Activated CD8-positive, alpha-beta memory T cell treated with anti-CD3 and anti-CD28 coated beads for 36 hours (primary cell): ENCODE data around the gene KCNN3. TPM values are rescaled to one million over a fixed set of nuclear protein-coding genes. Genes with fewer than 3 reads are reported as not detected.

Experiments
- CTCF ChIA-PET: fragments of 350-600 bp; sonication (Branson Sonifier 250); formaldehyde crosslinking; loops from one replicate; lab custom pipeline; 2021; ENCODE audit warnings: antibody characterized with exemption; lab: Charles Lee
- POLR2A ChIA-PET: fragments of 350-600 bp; sonication (Branson Sonifier 250); formaldehyde crosslinking; loops from one replicate; lab custom pipeline; 2021; ENCODE audit warnings: antibody characterized with exemption; lab: Charles Lee
- total RNA-seq, 2 experiments: library from RNA; stranded (reverse); gene quantifications; one replicate each; pipeline ENCODE4 v1.2.3, GENCODE V29; 2021

Gene KCNN3
- total RNA-seq, 2 experiments from 2014 or later, result 0.10 to 0.30 TPM

GRCh38 chr1:154772606-154773506, 97.2 kb downstream of the KCNN3 start:
- ChIA-PET POLR2A (no interaction called here), CTCF (interaction anchor here (0.6 to 1.2 kb wide), 2 partner anchors 8 to 33 kb away, joined by 3 read pairs; no protein-coding TSS in a partner anchor)

GRCh38 chr1:154772056-154772455, 98.0 kb downstream of the KCNN3 start:
- CTCF ChIA-PET, result interaction anchor here (0.6 to 1.2 kb wide), 3 partner anchors 9 to 32 kb away, joined by 3 read pairs; no protein-coding TSS in a partner anchor
- POLR2A ChIA-PET, result no interaction called here

- CTCF ChIA-PET, result interaction anchor here (0.9 kb wide), 1 partner anchor 17 kb away, joined by 3 read pairs; no protein-coding TSS in a partner anchor
- POLR2A ChIA-PET, result no interaction called here
Observed at GRCh38 chr1:154770897-154771594, 99.0 kb downstream of the KCNN3 start.

GRCh38 chr1:154769193-154769895, 100.7 kb downstream of the KCNN3 start:
- CTCF ChIA-PET, result no interaction called here
- POLR2A ChIA-PET, result no interaction called here

GRCh38 chr1:154768456-154769125, 101.5 kb downstream of the KCNN3 start:
- ChIA-PET POLR2A (no interaction called here), CTCF (interaction anchor here (1.3 kb wide), 1 partner anchor 110 kb away, joined by 4 read pairs; no protein-coding TSS in a partner anchor)

GRCh38 chr1:154767315-154768240, 102.5 kb downstream of the KCNN3 start:
- ChIA-PET POLR2A (no interaction called here), CTCF (interaction anchor here (1.3 kb wide), 1 partner anchor 111 kb away, joined by 4 read pairs; no protein-coding TSS in a partner anchor)

- CTCF ChIA-PET, result no interaction called here
Observed at GRCh38 chr1:154765970-154766369, 104.1 kb downstream of the KCNN3 start.

GRCh38 chr1:154764773-154765172, 105.3 kb downstream of the KCNN3 start:
- ChIA-PET POLR2A (no interaction called here), CTCF (interaction anchor here (0.7 kb wide), 1 partner anchor 9 kb away, joined by 3 read pairs; no protein-coding TSS in a partner anchor)

More at GRCh38 chr1:154765970-154766369, 104.1 kb downstream of the KCNN3 start:
- POLR2A ChIA-PET, result no interaction called here

- CTCF ChIA-PET, result no interaction called here
- POLR2A ChIA-PET, result no interaction called here
Observed at GRCh38 chr1:154764181-154764580, 105.9 kb downstream of the KCNN3 start.

- ChIA-PET POLR2A (interaction anchor here (1.2 kb wide), 1 partner anchor 31 kb away, joined by 3 read pairs; no protein-coding TSS in a partner anchor), CTCF (interaction anchor here (0.6 to 4.5 kb wide), 17 partner anchors 11 to 201 kb away, joined by 3 to 27 read pairs (median 4); no protein-coding TSS in a partner anchor)
Observed at GRCh38 chr1:154760469-154760933, 109.6 kb downstream of the KCNN3 start.

GRCh38 chr1:154759793-154760192, 110.3 kb downstream of the KCNN3 start:
- CTCF ChIA-PET, result interaction anchor here (0.7 to 4.5 kb wide), 11 partner anchors 11 to 200 kb away, joined by 3 to 27 read pairs (median 7); no protein-coding TSS in a partner anchor

GRCh38 chr1:154759196-154759595, 110.9 kb downstream of the KCNN3 start:
- ChIA-PET CTCF (interaction anchor here (2.5 to 4.5 kb wide), 3 partner anchors 10 to 90 kb away, joined by 11 to 27 read pairs (median 16); no protein-coding TSS in a partner anchor), POLR2A (no interaction called here)

More at GRCh38 chr1:154759793-154760192, 110.3 kb downstream of the KCNN3 start:
- POLR2A ChIA-PET, result interaction anchor here (1.2 kb wide), 1 partner anchor 30 kb away, joined by 3 read pairs; no protein-coding TSS in a partner anchor

- ChIA-PET CTCF (interaction anchor here (0.6 to 3.1 kb wide), 2 partner anchors 9 to 17 kb away, joined by 3 to 27 read pairs; no protein-coding TSS in a partner anchor), POLR2A (interaction anchor here (0.6 kb wide), 1 partner anchor 227 kb away, joined by 5 read pairs; no protein-coding TSS in a partner anchor)
Observed at GRCh38 chr1:154758346-154758745, 111.7 kb downstream of the KCNN3 start.

GRCh38 chr1:154756793-154757548, 113.1 kb downstream of the KCNN3 start:
- POLR2A ChIA-PET, result no interaction called here

GRCh38 chr1:154755858-154756730, 114.0 kb downstream of the KCNN3 start:
- POLR2A ChIA-PET, result no interaction called here
- CTCF ChIA-PET, result no interaction called here

More at GRCh38 chr1:154756793-154757548, 113.1 kb downstream of the KCNN3 start:
- CTCF ChIA-PET, result no interaction called here
